ENCODE measurements around the gene ARF5.
A peak's percentile ranks its signal among the peaks of the same experiment; 100 is the strongest.

ARF5 gene

DNA sequence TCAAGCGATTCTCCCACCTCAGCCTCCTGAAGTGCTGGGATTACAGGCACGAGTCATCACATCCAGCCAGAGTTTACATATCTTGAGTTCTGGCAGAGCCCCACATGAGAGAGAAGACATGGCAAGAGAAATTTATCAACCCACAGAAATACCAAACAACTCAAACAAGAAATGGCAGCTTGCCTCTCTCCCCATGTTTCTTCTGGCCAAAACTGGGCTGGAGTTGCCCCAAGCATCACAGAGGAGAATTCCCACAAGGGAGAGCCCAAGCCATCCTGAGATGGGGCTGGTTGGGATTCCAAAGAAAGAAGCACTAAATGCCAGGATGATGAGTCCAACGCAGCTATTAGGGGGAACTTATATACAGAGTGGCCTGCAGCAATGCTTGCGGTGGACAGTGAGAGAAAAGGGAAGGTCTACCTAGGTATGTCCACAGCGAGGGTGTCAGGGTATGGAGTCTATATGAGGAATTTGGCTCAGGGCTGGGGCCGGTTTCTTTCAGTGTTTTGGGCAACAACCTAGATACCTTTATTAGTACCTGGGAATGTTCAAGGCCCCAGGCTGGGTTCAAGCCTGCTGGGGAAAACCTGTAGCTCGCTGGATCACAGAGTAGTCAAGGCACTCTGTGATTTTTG is 44.2 kb downstream of the ARF5 start:
- DNase-seq (ENCODE audit: extremely low read depth, low read depth) = peak; percentile 70
- TF ChIP-seq, protein P1, sequence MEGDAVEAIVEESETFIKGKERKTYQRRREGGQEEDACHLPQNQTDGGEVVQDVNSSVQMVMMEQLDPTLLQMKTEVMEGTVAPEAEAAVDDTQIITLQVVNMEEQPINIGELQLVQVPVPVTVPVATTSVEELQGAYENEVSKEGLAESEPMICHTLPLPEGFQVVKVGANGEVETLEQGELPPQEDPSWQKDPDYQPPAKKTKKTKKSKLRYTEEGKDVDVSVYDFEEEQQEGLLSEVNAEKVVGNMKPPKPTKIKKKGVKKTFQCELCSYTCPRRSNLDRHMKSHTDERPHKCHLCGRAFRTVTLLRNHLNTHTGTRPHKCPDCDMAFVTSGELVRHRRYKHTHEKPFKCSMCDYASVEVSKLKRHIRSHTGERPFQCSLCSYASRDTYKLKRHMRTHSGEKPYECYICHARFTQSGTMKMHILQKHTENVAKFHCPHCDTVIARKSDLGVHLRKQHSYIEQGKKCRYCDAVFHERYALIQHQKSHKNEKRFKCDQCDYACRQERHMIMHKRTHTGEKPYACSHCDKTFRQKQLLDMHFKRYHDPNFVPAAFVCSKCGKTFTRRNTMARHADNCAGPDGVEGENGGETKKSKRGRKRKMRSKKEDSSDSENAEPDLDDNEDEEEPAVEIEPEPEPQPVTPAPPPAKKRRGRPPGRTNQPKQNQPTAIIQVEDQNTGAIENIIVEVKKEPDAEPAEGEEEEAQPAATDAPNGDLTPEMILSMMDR (IDR thresholded peaks at IDR 0.05; ENCODE audit: low read depth, low read length) = no peak

DNA sequence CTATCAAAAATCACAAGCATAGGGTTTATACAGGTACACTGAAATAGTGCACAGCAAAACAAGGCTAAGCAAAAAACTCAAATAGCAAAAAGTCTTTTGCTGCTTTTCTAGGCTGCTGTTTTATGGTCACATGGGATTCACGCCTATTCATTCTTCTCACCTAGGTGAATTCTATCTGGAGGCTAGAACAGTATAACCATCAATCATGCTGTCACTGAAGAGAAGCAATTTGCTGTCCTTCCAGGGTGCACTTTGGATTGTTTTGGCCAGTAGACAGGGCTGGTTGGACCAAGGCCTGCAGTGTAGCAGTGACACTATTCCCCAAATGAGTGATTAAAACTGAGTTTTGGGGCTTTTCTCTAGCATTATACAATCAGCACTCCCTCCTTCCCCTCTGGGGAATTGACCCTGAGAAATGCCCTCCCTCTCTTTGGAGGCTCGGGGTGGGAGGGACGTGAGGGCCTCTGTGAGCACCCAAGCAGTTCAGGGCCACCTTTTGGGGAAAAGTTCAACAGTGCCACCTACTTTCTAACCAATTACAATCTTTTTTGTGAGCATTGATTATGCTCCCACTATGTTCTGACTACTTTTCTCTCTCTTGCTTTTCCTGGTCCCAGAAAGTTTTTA is 47.6 kb downstream of the ARF5 start:
- DNase-seq (ENCODE audit: extremely low read depth, low read depth) = no peak
- TF ChIP-seq, protein P1 (IDR thresholded peaks at IDR 0.05; ENCODE audit: low read depth, low read length) = no peak

DNA sequence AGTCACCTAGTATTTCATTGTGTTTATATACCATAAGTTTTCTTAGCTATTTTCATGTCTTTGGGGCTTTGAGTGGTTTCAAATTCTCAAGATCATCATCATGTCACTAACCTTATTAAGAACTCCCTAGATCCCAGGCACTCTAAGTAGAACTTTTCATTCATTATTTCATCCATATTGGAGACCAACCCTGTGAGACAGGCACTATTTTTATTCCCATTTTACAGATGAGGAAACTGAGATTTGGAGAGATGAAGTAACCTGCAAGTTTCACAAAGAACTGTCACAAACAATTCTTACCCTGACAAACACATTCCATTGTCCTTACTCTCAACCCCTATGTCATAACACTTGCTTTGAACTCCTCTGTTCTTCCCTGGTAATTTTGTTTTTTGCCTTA is 50.0 kb downstream of the ARF5 start:
- no peak for DNase-seq (ENCODE audit: extremely low read depth, low read depth)
- TF ChIP-seq, protein P1 (IDR thresholded peaks at IDR 0.05; ENCODE audit: low read depth, low read length) = no peak

All from AG09319 (cell line).